Tibial nerve (tissue), 4 donors: ENCODE results near the gene TMPRSS6. TPM values are rescaled to one million over a fixed set of nuclear protein-coding genes. Genes with fewer than 3 reads are reported as not detected.

Experiments
- DNase-seq, 2 donors: peaks; one replicate each; pipeline ENCODE4 v3.0.0-alpha.2; 2019; ENCODE audit warnings: low spot score in 2 of 2
- H3K27ac ChIP-seq, 4 donors: fragments of 200-600 bp; sonication (generic) in 3 of 4; one replicate each; pipeline ENCODE4 v1.5.1; 2017 to 2019; ENCODE audit warnings: mild to moderate bottlenecking in 1 of 4
- H3K27me3 ChIP-seq, 2 donors: fragments of 200-600 bp; sonication (generic) in 1 of 2; one replicate each; pipeline versions ENCODE4 v1.5.1 to v1.6.0; 2017 to 2019
- H3K36me3 ChIP-seq, 3 donors: fragments of 200-600 bp; sonication (generic); one replicate each; pipeline ENCODE4 v1.5.1; 2018 to 2019
- H3K4me1 ChIP-seq, 4 donors: fragments of 200-600 bp; sonication (generic) in 3 of 4; one replicate each; pipeline ENCODE4 v1.5.1; 2017 to 2019
- H3K4me3 ChIP-seq, 4 donors: fragments of 200-600 bp; sonication (generic) in 3 of 4; one replicate each; pipeline ENCODE4 v1.5.1; 2017 to 2019; ENCODE audit warnings: mild to moderate bottlenecking in 1 of 4, moderate library complexity in 1 of 4
- H3K9me3 ChIP-seq, 4 donors: fragments of 200-600 bp; sonication (generic) in 3 of 4; one replicate each; pipeline ENCODE4 v1.5.1; 2017 to 2019
- CTCF ChIP-seq, 5 experiments: fragments of 200-600 bp in 3 of 5; fragments of 450-650 bp in 2 of 5; sonication (generic) in 3 of 5; IDR thresholded peaks; one replicate each; pipeline ENCODE4 v1.5.1; 2016 to 2019; ENCODE audit warnings: antibody characterized with exemption in 5 of 5, mild to moderate bottlenecking in 3 of 5, moderate library complexity in 2 of 5
- EP300 ChIP-seq, 2 donors: sonication (generic); formaldehyde crosslinking; IDR thresholded peaks; one replicate each; pipeline ENCODE4 v1.6.1; 2017; ENCODE audit warnings: antibody characterized with exemption in 2 of 2, mild to moderate bottlenecking in 1 of 2
- POLR2A ChIP-seq, 2 donors: fragments of 450-650 bp; IDR thresholded peaks; one replicate each; pipeline ENCODE4 v1.6.1; 2017; ENCODE audit warnings: antibody characterized with exemption in 2 of 2, mild to moderate bottlenecking in 2 of 2, moderate library complexity in 2 of 2
- WGBS, 2 donors: methylation state at CpG; one replicate each; pipeline ENCODE4 v1.1.5; 2018; 5-methylcytosine and 5-hydroxymethylcytosine counted together
- total RNA-seq, 4 donors: library from RNA; depleted of rRNA; stranded (reverse); fragments of >200 nt; gene quantifications; one replicate each; pipeline ENCODE4 v1.1.0, GENCODE V29; 2016

TMPRSS6 gene
- total RNA-seq, 4 donors from 2014 or later: not detected

DNA sequence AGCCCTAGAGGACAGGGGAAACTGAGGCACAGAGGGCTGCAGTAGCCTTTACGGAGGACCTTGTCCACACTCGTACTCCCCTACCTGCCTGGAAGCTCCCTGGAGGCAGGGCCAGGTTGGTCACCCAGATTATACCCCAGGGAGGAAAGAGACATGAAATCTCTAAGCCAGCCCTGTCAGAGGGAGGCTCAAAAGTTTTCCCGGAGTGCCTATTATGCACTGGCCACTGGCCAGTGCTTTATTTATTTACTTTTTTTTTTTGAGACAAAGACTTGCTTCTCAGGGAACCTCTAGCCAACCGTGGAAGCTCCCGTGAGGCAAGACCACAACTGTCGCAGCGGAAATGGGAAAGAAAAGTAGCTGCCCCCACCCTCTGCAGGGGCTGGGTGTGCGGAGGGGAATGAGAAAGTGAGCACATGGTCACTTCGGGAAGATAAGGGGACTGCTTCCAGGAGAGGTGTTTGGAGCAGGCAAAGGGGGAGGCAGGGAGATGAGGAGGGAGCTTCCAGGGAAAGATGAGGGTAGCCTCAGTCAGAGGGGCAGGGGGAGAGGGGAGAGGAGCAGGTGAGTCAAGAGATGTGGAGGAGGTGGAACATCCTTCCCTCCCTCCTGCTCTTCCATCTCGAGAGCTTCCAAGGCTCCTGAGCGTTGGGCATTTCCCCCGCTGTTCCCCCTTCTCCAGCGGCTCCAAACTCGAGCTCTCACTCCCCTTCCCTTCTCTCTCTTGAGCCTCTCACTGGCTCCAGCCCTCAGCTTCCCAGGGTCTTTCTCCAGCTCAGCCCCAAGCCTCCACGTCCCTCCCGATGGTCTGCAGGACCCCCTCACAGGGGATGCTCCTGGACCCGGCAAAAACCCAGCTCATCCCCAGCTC lies 35.9 kb upstream of the TMPRSS6 start:
- WGBS, 2 donors: 28 to 30% methylated on average over 17 of the region's 17 CpGs
- H3K27ac ChIP-seq: no peak overlapping the region
- H3K27me3 ChIP-seq: peaks cover 0 to 21% of the 10 kb centered on the region in 2 donors

DNA sequence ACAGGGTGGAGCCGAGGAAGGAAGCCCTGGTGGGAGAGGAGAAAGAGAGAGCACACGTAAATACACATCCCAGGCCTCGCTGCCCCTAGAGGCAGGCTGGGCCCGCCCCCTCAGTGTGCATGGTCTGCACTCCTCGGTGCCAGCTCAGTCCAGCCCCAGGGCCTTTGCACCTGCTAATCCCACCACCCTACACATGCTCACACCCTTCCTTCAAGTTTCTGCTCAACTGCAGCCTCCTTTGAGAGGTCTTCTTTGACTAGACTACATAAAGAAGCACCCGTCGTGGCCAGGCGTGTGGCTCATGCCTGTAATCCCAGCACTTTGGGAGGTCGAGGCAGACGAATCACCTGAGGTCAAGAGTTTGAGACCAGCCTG lies 34.7 kb upstream of the TMPRSS6 start:
- 78 to 82% methylated on average over 10 of the region's 10 CpGs for WGBS, 2 donors

More for the DNA sequence above, 35.9 kb upstream of the TMPRSS6 start:
- no peaks in the 10 kb centered on the region for H3K36me3 ChIP-seq
- TF ChIP-seq POLR2A (IDR thresholded peaks at IDR 0.05): no peak
- TF ChIP-seq EP300 (IDR thresholded peaks at IDR 0.05): no peak
- no peak for TF ChIP-seq CTCF (IDR thresholded peaks at IDR 0.05)
- H3K9me3 ChIP-seq: peaks cover 0 to under 1% (median 0%) of the 10 kb centered on the region in 4 donors
- no peak for DNase-seq
- H3K4me1 ChIP-seq: peaks cover 0 to 4% (median 2%) of the 10 kb centered on the region in 4 donors
- no peak overlapping the region for H3K4me3 ChIP-seq

DNA sequence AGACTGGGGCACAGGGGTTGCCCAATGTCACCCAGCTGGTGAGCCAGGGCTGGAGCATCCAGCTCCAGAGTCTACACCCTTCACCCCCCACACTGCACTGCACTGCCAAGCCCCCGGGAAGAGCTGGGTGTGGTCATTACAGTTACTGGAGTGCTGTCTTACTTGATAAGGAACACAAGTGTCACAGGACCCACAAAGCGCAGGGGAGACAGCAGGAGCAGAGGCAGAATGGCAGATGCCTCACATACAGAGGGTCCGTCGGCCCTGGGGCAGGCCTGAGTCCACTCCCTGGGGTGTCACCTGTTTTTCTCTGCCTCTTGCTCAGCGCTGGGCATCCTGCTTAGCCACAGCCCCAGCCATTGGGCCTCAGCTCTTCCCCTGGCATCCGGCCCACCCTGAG lies 32.5 kb upstream of the TMPRSS6 start:
- H3K27ac ChIP-seq: no peak overlapping the region
- WGBS, 2 donors: 62 to 70% methylated on average over 6 of the region's 6 CpGs
- H3K27me3 ChIP-seq: peaks cover 0 to 17% of the 10 kb centered on the region in 2 donors
- TF ChIP-seq CTCF (IDR thresholded peaks at IDR 0.05) (no peak), POLR2A (IDR thresholded peaks at IDR 0.05) (no peak), EP300 (IDR thresholded peaks at IDR 0.05) (no peak)
- peaks cover 0 to 4% (median 2%) of the 10 kb centered on the region in 4 donors for H3K4me1 ChIP-seq
- DNase-seq: no peak
- H3K9me3 ChIP-seq: no peaks in the 10 kb centered on the region
- H3K4me3 ChIP-seq: no peak overlapping the region
- no peaks in the 10 kb centered on the region for H3K36me3 ChIP-seq

More for the DNA sequence above, 34.7 kb upstream of the TMPRSS6 start:
- no peak for DNase-seq
- Histone ChIP-seq H3K27me3 (peaks cover 0 to 21% of the 10 kb centered on the region in 2 donors), H3K27ac (no peak overlapping the region), H3K36me3 (no peaks in the 10 kb centered on the region), H3K4me3 (no peak overlapping the region), H3K9me3 (no peaks in the 10 kb centered on the region), H3K4me1 (peaks cover 0 to 4% (median 2%) of the 10 kb centered on the region in 4 donors)
- TF ChIP-seq CTCF (IDR thresholded peaks at IDR 0.05) (no peak), EP300 (IDR thresholded peaks at IDR 0.05) (no peak)

- WGBS, 2 donors: 78 to 82% methylated on average over 7 to 10 of the region's 10 CpGs
- DNase-seq: no peak
- H3K36me3 ChIP-seq: no peaks in the 10 kb centered on the region
- peaks cover 0 to 17% of the 10 kb centered on the region in 2 donors for H3K27me3 ChIP-seq
- peaks cover 0 to 4% (median 2%) of the 10 kb centered on the region in 4 donors for H3K4me1 ChIP-seq
- no peak for TF ChIP-seq CTCF (IDR thresholded peaks at IDR 0.05)
- no peak for TF ChIP-seq EP300 (IDR thresholded peaks at IDR 0.05)
- TF ChIP-seq POLR2A (IDR thresholded peaks at IDR 0.05): no peak
- no peak overlapping the region for H3K4me3 ChIP-seq
- no peaks in the 10 kb centered on the region for H3K9me3 ChIP-seq
- no peak overlapping the region for H3K27ac ChIP-seq
These were observed 32.0 kb upstream of the TMPRSS6 start for GRCh38 chr22:37141476-37141875.

- Histone ChIP-seq H3K4me3 (no peak overlapping the region), H3K27ac (no peak overlapping the region), H3K27me3 (peaks cover 0 to 17% of the 10 kb centered on the region in 2 donors), H3K36me3 (no peaks in the 10 kb centered on the region), H3K9me3 (no peaks in the 10 kb centered on the region), H3K4me1 (peaks cover 0 to 4% (median 2%) of the 10 kb centered on the region in 4 donors)
- DNase-seq: no peak
- TF ChIP-seq POLR2A (IDR thresholded peaks at IDR 0.05) (no peak), EP300 (IDR thresholded peaks at IDR 0.05) (no peak), CTCF (IDR thresholded peaks at IDR 0.05) (no peak)
- WGBS, 2 donors: 86 to 89% methylated on average over 6 to 11 of the region's 16 CpGs
These were observed 31.3 kb upstream of the TMPRSS6 start for GRCh38 chr22:37140686-37141323.
